Peyer's patch (tissue), 4 donors: ENCODE data around the gene MMEL1.

Experiments
- POLR2A ChIP-seq, 2 donors: fragments of 450-650 bp; IDR thresholded peaks; one replicate each; pipeline ENCODE4 v1.5.1; 2017; ENCODE audit warnings: antibody characterized with exemption in 2 of 2, mild to moderate bottlenecking in 2 of 2, moderate library complexity in 2 of 2
- TF ChIP-seq, protein P1 (sequence below), 6 experiments: fragments of 450-650 bp in 4 of 6; fragments of 200-600 bp in 2 of 6; sonication (generic) in 1 of 6; IDR thresholded peaks; one replicate each; pipeline ENCODE4 v1.5.1; 2017 to 2019; ENCODE audit warnings: antibody characterized with exemption in 6 of 6, mild to moderate bottlenecking in 3 of 6, moderate library complexity in 1 of 6

DNA sequence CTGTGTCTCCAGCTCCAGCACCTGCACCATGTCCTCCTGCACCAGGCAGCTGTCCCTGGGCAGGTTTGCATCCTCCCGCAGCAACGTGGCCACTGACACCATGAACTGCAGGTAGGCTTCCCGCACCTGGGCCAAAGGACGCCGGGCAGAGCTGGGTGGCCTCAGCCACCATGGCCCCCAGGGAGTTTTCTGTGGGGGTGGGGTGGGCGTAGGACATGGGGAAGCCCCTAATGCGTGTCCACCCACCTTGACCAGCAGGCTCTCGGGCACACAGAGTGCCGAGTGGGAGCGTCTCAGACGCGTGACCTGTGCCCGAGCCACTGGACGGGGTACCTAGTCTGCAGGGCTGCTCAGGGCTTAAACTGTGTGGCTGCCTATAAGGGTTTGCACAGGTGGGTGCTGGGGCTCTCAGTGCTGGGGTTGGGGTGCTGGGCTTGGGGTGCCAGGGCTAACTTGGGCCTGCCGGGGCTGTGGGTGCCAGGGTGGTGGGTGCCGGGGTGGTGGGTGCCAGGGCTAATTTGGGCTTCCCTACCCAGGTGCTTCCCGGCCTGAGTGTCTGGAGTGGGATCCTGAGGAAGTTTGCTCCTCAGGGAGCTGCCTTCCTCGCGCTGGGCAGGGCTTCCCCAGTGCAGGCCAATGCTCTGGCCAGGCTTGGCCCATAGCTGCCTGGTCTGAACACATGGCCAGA, 28.5 kb downstream of the MMEL1 start:
- TF ChIP-seq, protein P1, sequence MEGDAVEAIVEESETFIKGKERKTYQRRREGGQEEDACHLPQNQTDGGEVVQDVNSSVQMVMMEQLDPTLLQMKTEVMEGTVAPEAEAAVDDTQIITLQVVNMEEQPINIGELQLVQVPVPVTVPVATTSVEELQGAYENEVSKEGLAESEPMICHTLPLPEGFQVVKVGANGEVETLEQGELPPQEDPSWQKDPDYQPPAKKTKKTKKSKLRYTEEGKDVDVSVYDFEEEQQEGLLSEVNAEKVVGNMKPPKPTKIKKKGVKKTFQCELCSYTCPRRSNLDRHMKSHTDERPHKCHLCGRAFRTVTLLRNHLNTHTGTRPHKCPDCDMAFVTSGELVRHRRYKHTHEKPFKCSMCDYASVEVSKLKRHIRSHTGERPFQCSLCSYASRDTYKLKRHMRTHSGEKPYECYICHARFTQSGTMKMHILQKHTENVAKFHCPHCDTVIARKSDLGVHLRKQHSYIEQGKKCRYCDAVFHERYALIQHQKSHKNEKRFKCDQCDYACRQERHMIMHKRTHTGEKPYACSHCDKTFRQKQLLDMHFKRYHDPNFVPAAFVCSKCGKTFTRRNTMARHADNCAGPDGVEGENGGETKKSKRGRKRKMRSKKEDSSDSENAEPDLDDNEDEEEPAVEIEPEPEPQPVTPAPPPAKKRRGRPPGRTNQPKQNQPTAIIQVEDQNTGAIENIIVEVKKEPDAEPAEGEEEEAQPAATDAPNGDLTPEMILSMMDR (IDR thresholded peaks at IDR 0.05), result no peak
- TF ChIP-seq POLR2A (IDR thresholded peaks at IDR 0.05), result no peak
